Suprapubic skin (tissue), 4 donors: Measurements from ENCODE around the gene STX1A.

ENCODE experiments used
- CTCF ChIP-seq, 2 donors: fragments of 200-600 bp in 1 of 2; fragments of 450-650 bp in 1 of 2; sonication (generic) in 1 of 2; IDR thresholded peaks; one replicate each; pipeline ENCODE4 v1.5.1; 2016 to 2019; ENCODE audit warnings: antibody characterized with exemption in 2 of 2, mild to moderate bottlenecking in 1 of 2, moderate library complexity in 1 of 2
- EP300 ChIP-seq: sonication (generic); formaldehyde crosslinking; IDR thresholded peaks from one replicate; pipeline ENCODE4 v1.6.1; 2017; ENCODE audit warnings: antibody characterized with exemption
- POLR2A ChIP-seq, 2 donors: fragments of 450-650 bp; IDR thresholded peaks; one replicate each; pipeline ENCODE4 v1.6.1; 2017; ENCODE audit warnings: antibody characterized with exemption in 2 of 2, mild to moderate bottlenecking in 2 of 2, moderate library complexity in 2 of 2
- POLR2AphosphoS5 ChIP-seq, 3 donors: sonication (generic); formaldehyde crosslinking; IDR thresholded peaks; one replicate each; pipeline ENCODE4 v1.6.1; 2017; ENCODE audit warnings: antibody characterized with exemption in 3 of 3

GRCh38 chr7:73732397-73732796, 12.9 kb upstream of the STX1A start:
- no peak for TF ChIP-seq CTCF (IDR thresholded peaks at IDR 0.05)
- no peak for TF ChIP-seq EP300
- no peak for TF ChIP-seq POLR2A (IDR thresholded peaks at IDR 0.05)
- no peak for TF ChIP-seq POLR2AphosphoS5 (IDR thresholded peaks at IDR 0.05)
